Measurements from ENCODE around the gene PPARGC1A.

PPARGC1A gene

GRCh38 chr4:23878246-23878891 is 11.5 kb downstream of the PPARGC1A start:
- DNase-seq = no peak

DNA sequence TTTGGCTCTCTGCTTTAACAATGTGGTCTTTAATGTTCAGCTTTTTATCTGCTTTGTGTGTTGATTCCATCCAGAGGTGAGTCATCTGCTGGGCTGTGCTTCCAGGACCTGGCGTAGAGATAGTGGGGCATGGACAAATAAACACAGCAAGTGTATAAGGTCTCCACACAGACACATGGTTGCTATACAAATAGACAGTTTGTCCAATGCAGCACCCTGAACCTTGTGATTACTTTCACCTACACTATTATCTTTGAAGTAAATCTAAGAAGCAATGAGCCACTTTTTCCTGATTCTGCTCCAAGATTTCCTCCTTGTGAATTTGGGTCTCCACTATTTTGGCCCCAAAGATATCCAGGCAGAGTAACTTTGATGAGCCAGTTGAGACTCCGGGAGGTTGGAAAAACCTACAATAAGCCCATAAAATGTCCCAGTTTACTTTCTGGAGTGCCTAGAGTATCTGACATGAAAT is 12.1 kb downstream of the PPARGC1A start:
- DNase-seq = no peak

GRCh38 chr4:23876418-23877089 is 13.3 kb downstream of the PPARGC1A start:
- no peak for DNase-seq

GRCh38 chr4:23875317-23875716 is 14.5 kb downstream of the PPARGC1A start:
- no peak for DNase-seq

DNA sequence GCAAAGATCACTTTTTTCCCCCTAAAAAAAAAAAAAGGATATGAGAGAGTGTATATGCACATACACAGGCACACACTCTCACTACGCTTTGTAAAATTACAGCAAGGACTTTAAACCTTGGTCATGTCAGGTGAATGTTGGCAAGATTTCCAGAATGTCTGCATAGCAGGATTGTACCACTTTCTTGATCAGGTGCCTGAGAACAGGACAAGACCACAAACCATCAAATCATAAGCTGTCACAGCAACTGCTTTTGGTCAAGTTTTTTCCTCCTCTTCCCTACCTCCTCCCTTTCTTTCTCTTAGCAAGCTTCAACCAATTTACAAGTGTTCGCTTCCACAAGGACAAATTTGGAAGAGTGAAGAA is 15.3 kb downstream of the PPARGC1A start:
- DNase-seq = no peak

GRCh38 chr4:23873717-23874535 is 15.9 kb downstream of the PPARGC1A start:
- DNase-seq = no peak

- no peak for DNase-seq
Observed at GRCh38 chr4:23871426-23871825, 18.4 kb downstream of the PPARGC1A start.

- no peak for DNase-seq
Observed at GRCh38 chr4:23866450-23867075, 23.3 kb downstream of the PPARGC1A start.

GRCh38 chr4:23861897-23862296 is 27.9 kb downstream of the PPARGC1A start:
- DNase-seq = no peak

- DNase-seq = no peak
Observed at GRCh38 chr4:23860919-23861318, 28.9 kb downstream of the PPARGC1A start.

- DNase-seq = no peak
Observed at GRCh38 chr4:23857367-23857959, 32.4 kb downstream of the PPARGC1A start.

GRCh38 chr4:23856630-23857029 is 33.2 kb downstream of the PPARGC1A start:
- DNase-seq = no peak

DNA sequence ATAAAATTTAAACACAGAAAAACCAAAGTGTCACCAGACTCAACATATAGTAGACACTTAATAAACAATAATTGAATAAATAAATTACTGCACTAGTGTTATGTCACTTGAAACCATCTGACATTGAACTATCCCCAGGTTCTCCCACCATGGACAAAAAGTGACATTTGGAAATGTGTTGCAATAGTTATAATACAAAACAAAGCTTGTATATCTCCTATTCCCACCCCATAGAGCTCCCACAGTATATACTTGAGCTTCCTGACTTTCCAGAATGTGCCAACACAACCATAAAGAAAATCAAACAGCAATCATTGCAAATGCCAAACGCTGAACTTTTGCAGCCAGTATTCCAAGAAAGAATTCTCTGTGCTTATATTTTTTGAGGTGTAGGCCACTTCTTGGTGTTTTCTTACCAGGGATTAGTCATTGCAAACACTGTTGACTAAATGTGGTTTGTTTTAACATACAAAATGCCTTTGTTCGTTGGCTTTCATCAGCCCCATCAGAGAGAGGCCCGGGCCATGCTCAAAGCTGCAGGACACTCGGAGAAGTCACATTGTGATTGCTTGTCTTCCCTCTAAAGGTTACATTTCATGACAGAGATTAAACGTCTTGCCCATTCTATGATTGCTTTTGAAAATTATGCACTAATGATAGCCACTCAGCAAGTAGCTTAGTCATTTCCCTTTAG is 33.8 kb downstream of the PPARGC1A start:
- DNase-seq = no peak

DNA sequence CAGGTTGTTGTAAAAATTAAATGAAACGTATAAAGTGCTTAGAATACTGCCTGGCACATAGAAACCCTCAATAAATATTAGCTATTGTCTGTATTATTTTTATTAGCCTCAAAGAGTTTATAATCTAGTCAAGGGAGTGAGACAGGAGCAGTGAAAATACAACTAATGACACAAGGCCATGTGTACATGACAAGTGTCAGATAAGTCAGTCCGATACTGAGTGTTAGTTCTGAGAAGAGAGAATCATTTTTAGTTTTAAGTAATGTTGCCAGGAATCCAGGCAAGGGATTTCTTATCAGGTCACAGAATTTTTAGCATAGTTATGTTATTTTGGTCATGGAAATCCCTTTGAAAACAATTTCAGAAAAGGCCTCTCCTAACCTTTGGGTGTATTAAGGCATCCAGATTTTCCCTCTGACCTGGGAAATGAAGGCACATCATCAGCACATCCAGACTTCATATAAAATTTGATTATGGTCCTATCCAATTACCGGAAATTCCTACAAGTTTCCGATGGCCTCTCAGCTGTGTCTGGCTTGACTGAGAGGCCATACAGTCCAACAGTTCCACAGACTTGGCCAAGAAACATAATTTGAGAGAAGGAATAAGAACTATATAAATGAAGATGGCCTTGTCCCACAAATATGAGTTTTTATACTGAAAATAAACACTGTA is 35.7 kb downstream of the PPARGC1A start:
- no peak for DNase-seq

- no peak for DNase-seq
Observed at GRCh38 chr4:23851464-23851863, 38.4 kb downstream of the PPARGC1A start.

DNA sequence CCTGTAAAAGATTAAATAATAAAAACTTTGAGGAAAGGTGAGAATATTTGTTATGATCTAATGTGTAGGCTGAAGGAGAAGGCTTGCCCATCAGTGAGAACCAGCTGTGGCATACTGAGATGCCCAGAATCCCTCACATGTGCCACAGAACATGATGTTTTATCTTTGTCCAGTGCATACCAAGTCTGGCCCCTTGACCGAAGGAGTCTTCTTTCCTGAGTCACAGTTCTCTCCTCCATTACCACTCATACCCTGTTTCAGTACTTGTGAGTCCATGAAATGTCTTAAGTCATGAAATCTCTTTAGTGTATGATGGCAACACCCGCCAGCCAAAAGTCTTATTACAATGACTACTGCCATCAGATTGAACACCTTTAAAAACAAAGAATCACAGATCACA is 42.7 kb downstream of the PPARGC1A start:
- no peak for DNase-seq

DNA sequence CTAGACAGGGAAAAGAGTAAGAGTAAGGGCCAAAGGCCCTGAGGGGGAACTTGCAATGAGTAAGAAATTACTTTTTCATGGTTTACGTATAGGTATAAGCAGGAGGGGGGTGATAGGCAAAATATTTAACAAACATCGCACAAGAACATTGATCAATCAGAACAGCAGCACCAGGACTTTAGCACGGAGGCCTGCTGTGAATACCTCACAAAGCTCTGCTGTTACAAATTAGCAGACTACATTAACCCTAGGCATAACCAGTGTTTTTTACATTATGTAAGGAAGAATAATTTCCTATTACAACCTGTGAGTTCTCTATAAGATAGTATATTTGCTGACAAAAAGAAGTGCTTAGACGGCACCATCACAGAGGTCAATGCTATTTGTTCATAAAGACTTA is 44.9 kb downstream of the PPARGC1A start:
- DNase-seq = no peak

DNA sequence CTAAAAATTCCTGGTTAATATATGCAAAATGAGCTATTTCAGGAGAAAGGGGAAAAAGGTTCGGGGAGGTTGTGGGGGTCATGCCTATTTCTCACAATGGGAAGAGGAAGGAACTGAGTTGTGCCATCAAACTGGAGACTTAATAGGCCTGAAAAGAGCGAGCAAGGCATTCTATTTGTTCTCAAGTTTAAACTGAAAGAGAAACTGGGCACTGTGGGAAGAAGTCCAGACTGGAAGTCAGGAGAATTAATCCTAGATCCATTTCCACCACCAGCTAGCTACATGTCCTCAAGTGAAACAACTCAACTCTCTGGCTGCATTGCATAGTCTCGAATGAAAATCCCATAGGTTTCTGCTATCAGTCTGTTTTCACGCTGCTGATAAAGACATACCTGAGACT is 50.6 kb downstream of the PPARGC1A start:
- DNase-seq = no peak

GRCh38 chr4:23838607-23839006 is 51.2 kb downstream of the PPARGC1A start:
- DNase-seq = no peak

- DNase-seq = no peak
Observed at GRCh38 chr4:23838131-23838530, 51.7 kb downstream of the PPARGC1A start.

GRCh38 chr4:23837371-23837770 is 52.5 kb downstream of the PPARGC1A start:
- no peak for DNase-seq
